ENCODE measurements around the gene CEP85L.

- no peak for TF ChIP-seq CTCF (IDR thresholded peaks at IDR 0.05; ENCODE audit: low read depth, low read length)
- TF ChIP-seq MYC (IDR thresholded peaks at IDR 0.05; ENCODE audit: low read depth, low read length), result no peak
- TF ChIP-seq POLR2A (IDR thresholded peaks at IDR 0.05; ENCODE audit: extremely low read depth, insufficient read length), result no peak
Observed at GRCh38 chr6:118546164-118546879, 105.1 kb downstream of the CEP85L start.
